ENCODE results near the gene MPND.

- TF ChIP-seq YY1 (IDR thresholded peaks at IDR 0.05; ENCODE audit: insufficient read depth, insufficient read length) = no peak
- no peak for TF ChIP-seq ZNF274 (IDR thresholded peaks at IDR 0.05; ENCODE audit: low read depth, low read length)
These were observed 5.4 kb upstream of the MPND start for GRCh38 chr19:4337906-4338440.

Data from NT2/D1 (cell line).